ENCODE results near the gene BNIP3. TPM values are rescaled to one million over a fixed set of nuclear protein-coding genes. Genes with fewer than 3 reads are reported as not detected.
A peak's percentile ranks its signal among the peaks of the same experiment; 100 is the strongest.

Gene BNIP3
- total and polyA plus RNA-seq, 2 of the 13 experiments (the other 11 are each of a cell fraction or from before 2014, with no cell fraction given): 73.7 to 223 TPM

GRCh38 chr10:131981429-131982184 is at the start of gene BNIP3 (continued):
- TF ChIP-seq, protein P1, sequence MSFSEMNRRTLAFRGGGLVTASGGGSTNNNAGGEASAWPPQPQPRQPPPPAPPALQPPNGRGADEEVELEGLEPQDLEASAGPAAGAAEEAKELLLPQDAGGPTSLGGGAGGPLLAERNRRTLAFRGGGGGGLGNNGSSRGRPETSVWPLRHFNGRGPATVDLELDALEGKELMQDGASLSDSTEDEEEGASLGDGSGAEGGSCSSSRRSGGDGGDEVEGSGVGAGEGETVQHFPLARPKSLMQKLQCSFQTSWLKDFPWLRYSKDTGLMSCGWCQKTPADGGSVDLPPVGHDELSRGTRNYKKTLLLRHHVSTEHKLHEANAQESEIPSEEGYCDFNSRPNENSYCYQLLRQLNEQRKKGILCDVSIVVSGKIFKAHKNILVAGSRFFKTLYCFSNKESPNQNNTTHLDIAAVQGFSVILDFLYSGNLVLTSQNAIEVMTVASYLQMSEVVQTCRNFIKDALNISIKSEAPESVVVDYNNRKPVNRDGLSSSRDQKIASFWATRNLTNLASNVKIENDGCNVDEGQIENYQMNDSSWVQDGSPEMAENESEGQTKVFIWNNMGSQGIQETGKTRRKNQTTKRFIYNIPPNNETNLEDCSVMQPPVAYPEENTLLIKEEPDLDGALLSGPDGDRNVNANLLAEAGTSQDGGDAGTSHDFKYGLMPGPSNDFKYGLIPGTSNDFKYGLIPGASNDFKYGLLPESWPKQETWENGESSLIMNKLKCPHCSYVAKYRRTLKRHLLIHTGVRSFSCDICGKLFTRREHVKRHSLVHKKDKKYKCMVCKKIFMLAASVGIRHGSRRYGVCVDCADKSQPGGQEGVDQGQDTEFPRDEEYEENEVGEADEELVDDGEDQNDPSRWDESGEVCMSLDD (CRISPR knock-in tag; IDR thresholded peaks at IDR 0.05; ENCODE audit: borderline replicate concordance): 0 out of 2 replicates have a peak, but pooled peaks have one; percentile 52
- TF ChIP-seq NFIC (IDR thresholded peaks at IDR 0.05; ENCODE audit: low read length): no peak
- TF ChIP-seq ZFP36 (IDR thresholded peaks at IDR 0.05; ENCODE audit: borderline replicate concordance, low read depth, low read length, partially characterized antibody): no peak
- TF ChIP-seq HMG20A (CRISPR knock-in tag; IDR thresholded peaks at IDR 0.05; ENCODE audit: borderline replicate concordance): no peak
- 0 out of 2 replicates have a peak, but pooled peaks have one; percentile 53 for TF ChIP-seq ATF6 (CRISPR knock-in tag; conservative IDR thresholded peaks at IDR 0.05)
- TF ChIP-seq ZNF24 (IDR thresholded peaks at IDR 0.05): no peak
- TF ChIP-seq, protein P2, sequence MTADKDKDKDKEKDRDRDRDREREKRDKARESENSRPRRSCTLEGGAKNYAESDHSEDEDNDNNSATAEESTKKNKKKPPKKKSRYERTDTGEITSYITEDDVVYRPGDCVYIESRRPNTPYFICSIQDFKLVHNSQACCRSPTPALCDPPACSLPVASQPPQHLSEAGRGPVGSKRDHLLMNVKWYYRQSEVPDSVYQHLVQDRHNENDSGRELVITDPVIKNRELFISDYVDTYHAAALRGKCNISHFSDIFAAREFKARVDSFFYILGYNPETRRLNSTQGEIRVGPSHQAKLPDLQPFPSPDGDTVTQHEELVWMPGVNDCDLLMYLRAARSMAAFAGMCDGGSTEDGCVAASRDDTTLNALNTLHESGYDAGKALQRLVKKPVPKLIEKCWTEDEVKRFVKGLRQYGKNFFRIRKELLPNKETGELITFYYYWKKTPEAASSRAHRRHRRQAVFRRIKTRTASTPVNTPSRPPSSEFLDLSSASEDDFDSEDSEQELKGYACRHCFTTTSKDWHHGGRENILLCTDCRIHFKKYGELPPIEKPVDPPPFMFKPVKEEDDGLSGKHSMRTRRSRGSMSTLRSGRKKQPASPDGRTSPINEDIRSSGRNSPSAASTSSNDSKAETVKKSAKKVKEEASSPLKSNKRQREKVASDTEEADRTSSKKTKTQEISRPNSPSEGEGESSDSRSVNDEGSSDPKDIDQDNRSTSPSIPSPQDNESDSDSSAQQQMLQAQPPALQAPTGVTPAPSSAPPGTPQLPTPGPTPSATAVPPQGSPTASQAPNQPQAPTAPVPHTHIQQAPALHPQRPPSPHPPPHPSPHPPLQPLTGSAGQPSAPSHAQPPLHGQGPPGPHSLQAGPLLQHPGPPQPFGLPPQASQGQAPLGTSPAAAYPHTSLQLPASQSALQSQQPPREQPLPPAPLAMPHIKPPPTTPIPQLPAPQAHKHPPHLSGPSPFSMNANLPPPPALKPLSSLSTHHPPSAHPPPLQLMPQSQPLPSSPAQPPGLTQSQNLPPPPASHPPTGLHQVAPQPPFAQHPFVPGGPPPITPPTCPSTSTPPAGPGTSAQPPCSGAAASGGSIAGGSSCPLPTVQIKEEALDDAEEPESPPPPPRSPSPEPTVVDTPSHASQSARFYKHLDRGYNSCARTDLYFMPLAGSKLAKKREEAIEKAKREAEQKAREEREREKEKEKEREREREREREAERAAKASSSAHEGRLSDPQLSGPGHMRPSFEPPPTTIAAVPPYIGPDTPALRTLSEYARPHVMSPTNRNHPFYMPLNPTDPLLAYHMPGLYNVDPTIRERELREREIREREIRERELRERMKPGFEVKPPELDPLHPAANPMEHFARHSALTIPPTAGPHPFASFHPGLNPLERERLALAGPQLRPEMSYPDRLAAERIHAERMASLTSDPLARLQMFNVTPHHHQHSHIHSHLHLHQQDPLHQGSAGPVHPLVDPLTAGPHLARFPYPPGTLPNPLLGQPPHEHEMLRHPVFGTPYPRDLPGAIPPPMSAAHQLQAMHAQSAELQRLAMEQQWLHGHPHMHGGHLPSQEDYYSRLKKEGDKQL (CRISPR knock-in tag; IDR thresholded peaks at IDR 0.05; ENCODE audit: low read depth): peak; percentile 28; the same call in 1 of the 2 replicates
- TF ChIP-seq SMAD1 (CRISPR knock-in tag; IDR thresholded peaks at IDR 0.05; ENCODE audit: borderline replicate concordance, low read depth): no peak
- peak; percentile 54; the same call in 1 of the 2 replicates for TF ChIP-seq ZNF34 (CRISPR knock-in tag; IDR thresholded peaks at IDR 0.05; ENCODE audit: borderline replicate concordance)
- TF ChIP-seq NR2F2 (IDR thresholded peaks at IDR 0.05; ENCODE audit: borderline replicate concordance, low read depth): peak; percentile 17; the same call in 1 of the 2 replicates
- peak; percentile 75 for TF ChIP-seq GATA4 (IDR thresholded peaks at IDR 0.05; ENCODE audit: borderline replicate concordance, low read depth)
- no peak for TF ChIP-seq U2AF1 (optimal IDR thresholded peaks at IDR 0.05; ENCODE audit: low read depth, low read length)
- TF ChIP-seq, protein P3, sequence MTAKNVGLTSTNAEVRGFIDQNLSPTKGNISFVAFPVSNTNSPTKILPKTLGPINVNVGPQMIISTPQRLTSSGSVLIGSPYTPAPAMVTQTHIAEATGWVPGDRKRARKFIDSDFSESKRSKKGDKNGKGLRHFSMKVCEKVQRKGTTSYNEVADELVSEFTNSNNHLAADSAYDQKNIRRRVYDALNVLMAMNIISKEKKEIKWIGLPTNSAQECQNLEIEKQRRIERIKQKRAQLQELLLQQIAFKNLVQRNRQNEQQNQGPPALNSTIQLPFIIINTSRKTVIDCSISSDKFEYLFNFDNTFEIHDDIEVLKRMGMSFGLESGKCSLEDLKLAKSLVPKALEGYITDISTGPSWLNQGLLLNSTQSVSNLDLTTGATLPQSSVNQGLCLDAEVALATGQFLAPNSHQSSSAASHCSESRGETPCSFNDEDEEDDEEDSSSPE (CRISPR knock-in tag; IDR thresholded peaks at IDR 0.05): 0 out of 2 replicates have a peak, but pooled peaks have one; percentile 26
- 0 out of 2 replicates have a peak, but pooled peaks have one; percentile 69 for TF ChIP-seq ZNF709 (CRISPR knock-in tag; IDR thresholded peaks at IDR 0.05)
- peak; percentile 97 for TF ChIP-seq POLR2G (IDR thresholded peaks at IDR 0.05; ENCODE audit: low read depth, low read length)

All from HepG2 (cell line).